Activated CD8-positive, alpha-beta T cell treated with anti-CD3 and anti-CD28 coated beads, Interleukin-2, amount 10 ng/mL, durations not matched to agents 7 days and 5 days (primary cell): ENCODE data around the gene TBC1D22A. TPM values are rescaled to one million over a fixed set of nuclear protein-coding genes. Genes with fewer than 3 reads are reported as not detected.
A peak's percentile ranks its signal among the peaks of the same experiment; 100 is the strongest.

Experiments used
- ATAC-seq: fragments of 150-1000 bp; cut with Tn5 transposase; one replicate; pipeline ENCODE4 v1.10.0; 2021; ENCODE audit warnings: moderate library complexity
- CTCF ChIA-PET: fragments of 350-600 bp; sonication (Branson Sonifier 250); formaldehyde crosslinking; loops from one replicate; lab custom pipeline; 2021; ENCODE audit warnings: antibody characterized with exemption; lab: Charles Lee
- POLR2A ChIA-PET: fragments of 350-600 bp; sonication (Branson Sonifier 250); formaldehyde crosslinking; loops from one replicate; lab custom pipeline; 2021; ENCODE audit warnings: antibody characterized with exemption; lab: Charles Lee
- DNase-seq: peaks from one replicate; pipeline ENCODE4 v3.0.0-alpha.2; 2020
- H3K27ac Mint-ChIP-seq: one replicate; pipeline ENCODE4 v1.8.0; 2021; ENCODE audit warnings: mild to moderate bottlenecking, mixed read lengths
- H3K27me3 Mint-ChIP-seq: one replicate; pipeline ENCODE4 v1.8.0; 2021; ENCODE audit warnings: low read depth, mixed read lengths
- H3K36me3 Mint-ChIP-seq: one replicate; pipeline ENCODE4 v1.8.0; 2021; ENCODE audit warnings: low read depth, mixed read lengths
- H3K4me1 Mint-ChIP-seq: one replicate; pipeline ENCODE4 v1.8.0; 2021; ENCODE audit warnings: low read depth, mixed read lengths
- H3K4me3 Mint-ChIP-seq: one replicate; pipeline ENCODE4 v1.8.0; 2021; ENCODE audit warnings: mild to moderate bottlenecking, mixed read lengths
- H3K9me3 Mint-ChIP-seq: one replicate; pipeline ENCODE4 v1.8.0; 2022; ENCODE audit warnings: mixed read lengths; ENCODE audit not compliant: insufficient read depth
- total RNA-seq, 2 experiments: library from RNA; stranded (reverse); gene quantifications; one replicate each; pipeline ENCODE4 v1.2.3, GENCODE V29; 2021

Gene TBC1D22A
- total RNA-seq, 2 experiments from 2014 or later = 34.1 to 38.7 TPM

GRCh38 chr22:46748206-46748907, 14.1 kb upstream of the TBC1D22A start:
- peak overlapping the region; percentile 98 for H3K27ac Mint-ChIP-seq
- H3K9me3 Mint-ChIP-seq = no peaks in the 10 kb centered on the region
- H3K4me3 Mint-ChIP-seq = peak overlapping the region; percentile 73
- DNase-seq (no peak), ATAC-seq (no peak)
- H3K36me3 Mint-ChIP-seq = no peaks in the 10 kb centered on the region
- CTCF ChIA-PET = interaction anchor here (0.7 to 3.2 kb wide), 9 partner anchors 9 to 412 kb away, joined by 3 to 67 read pairs (median 4); no protein-coding TSS in a partner anchor
- peaks cover 24% of the 10 kb centered on the region for H3K4me1 Mint-ChIP-seq
- POLR2A ChIA-PET = interaction anchor here (0.6 to 3.9 kb wide), 7 partner anchors 9 to 480 kb away, joined by 3 to 33 read pairs (median 5); partner anchors contain the start of genes CERK and TBC1D22A
- peaks cover 2% of the 10 kb centered on the region for H3K27me3 Mint-ChIP-seq

- no peaks in the 10 kb centered on the region for H3K9me3 Mint-ChIP-seq
- H3K27me3 Mint-ChIP-seq = peaks cover 2% of the 10 kb centered on the region
- ATAC-seq (peak; percentile 93), DNase-seq (peak; percentile 81)
- CTCF ChIA-PET = interaction anchor here (0.6 to 3.2 kb wide), 11 partner anchors 10 to 465 kb away, joined by 3 to 67 read pairs (median 3); partner anchors contain the start of gene TBC1D22A
- peak overlapping the region; percentile 98 for H3K27ac Mint-ChIP-seq
- H3K4me3 Mint-ChIP-seq = peak overlapping the region; percentile 73
- no peaks in the 10 kb centered on the region for H3K36me3 Mint-ChIP-seq
- POLR2A ChIA-PET = interaction anchor here (0.6 to 3.9 kb wide), 12 partner anchors 8 to 481 kb away, joined by 3 to 33 read pairs (median 3); partner anchors contain the start of genes CERK and TBC1D22A
- H3K4me1 Mint-ChIP-seq = peaks cover 24% of the 10 kb centered on the region
These were observed 13.4 kb upstream of the TBC1D22A start for GRCh38 chr22:46748908-46749675.

GRCh38 chr22:46749682-46750529, 12.5 kb upstream of the TBC1D22A start:
- ChIA-PET POLR2A (interaction anchor here (0.6 to 3.9 kb wide), 9 partner anchors 7 to 314 kb away, joined by 3 to 33 read pairs (median 3); partner anchors contain the start of genes CERK and TBC1D22A), CTCF (interaction anchor here (0.6 to 3.2 kb wide), 7 partner anchors 9 to 464 kb away, joined by 3 to 67 read pairs (median 5); partner anchors contain the start of gene TBC1D22A)
- H3K4me1 Mint-ChIP-seq = peaks cover 24% of the 10 kb centered on the region
- peak overlapping the region; percentile 73 for H3K4me3 Mint-ChIP-seq
- no peaks in the 10 kb centered on the region for H3K36me3 Mint-ChIP-seq
- peak overlapping the region; percentile 98 for H3K27ac Mint-ChIP-seq
- H3K9me3 Mint-ChIP-seq = no peaks in the 10 kb centered on the region
- ATAC-seq (no peak), DNase-seq (no peak)
- H3K27me3 Mint-ChIP-seq = peaks cover 2% of the 10 kb centered on the region

- no peaks in the 10 kb centered on the region for H3K36me3 Mint-ChIP-seq
- peaks cover 2% of the 10 kb centered on the region for H3K27me3 Mint-ChIP-seq
- no peak overlapping the region for H3K4me3 Mint-ChIP-seq
- DNase-seq (no peak), ATAC-seq (no peak)
- POLR2A ChIA-PET = interaction anchor here (1.1 to 3.9 kb wide), 3 partner anchors 8 to 24 kb away, joined by 3 to 33 read pairs (median 3); partner anchors contain the start of gene TBC1D22A
- peaks cover 24% of the 10 kb centered on the region for H3K4me1 Mint-ChIP-seq
- CTCF ChIA-PET = interaction anchor here (2.3 to 3.2 kb wide), 2 partner anchors 8 to 53 kb away, joined by 17 to 67 read pairs; no protein-coding TSS in a partner anchor
- peak overlapping the region; percentile 98 for H3K27ac Mint-ChIP-seq
- no peaks in the 10 kb centered on the region for H3K9me3 Mint-ChIP-seq
These were observed 12.0 kb upstream of the TBC1D22A start for GRCh38 chr22:46750530-46750800.

GRCh38 chr22:46750863-46751443, 11.5 kb upstream of the TBC1D22A start:
- CTCF ChIA-PET = interaction anchor here (1.1 to 3.2 kb wide), 2 partner anchors 8 to 10 kb away, joined by 4 to 67 read pairs; no protein-coding TSS in a partner anchor
- ATAC-seq = no peak
- POLR2A ChIA-PET = interaction anchor here (1.5 to 3.9 kb wide), 2 partner anchors 8 to 11 kb away, joined by 3 to 33 read pairs; partner anchors contain the start of gene TBC1D22A

GRCh38 chr22:46752286-46752987, 10.0 kb upstream of the TBC1D22A start:
- H3K9me3 Mint-ChIP-seq = peaks cover 7% of the 10 kb centered on the region
- DNase-seq = no peak
- H3K27ac Mint-ChIP-seq = no peak overlapping the region
- H3K4me1 Mint-ChIP-seq = peaks cover 28% of the 10 kb centered on the region
- H3K4me3 Mint-ChIP-seq = no peak overlapping the region
- CTCF ChIA-PET = no interaction called here
- H3K36me3 Mint-ChIP-seq = peaks cover 10% of the 10 kb centered on the region
- ATAC-seq = no peak
- POLR2A ChIA-PET = no interaction called here
- no peaks in the 10 kb centered on the region for H3K27me3 Mint-ChIP-seq

More at GRCh38 chr22:46750863-46751443, 11.5 kb upstream of the TBC1D22A start:
- no peak for DNase-seq
- H3K36me3 Mint-ChIP-seq = no peaks in the 10 kb centered on the region
- peaks cover 24% of the 10 kb centered on the region for H3K4me1 Mint-ChIP-seq
- peaks cover 2% of the 10 kb centered on the region for H3K27me3 Mint-ChIP-seq
- H3K9me3 Mint-ChIP-seq = no peaks in the 10 kb centered on the region
- peak overlapping the region; percentile 5 for H3K4me3 Mint-ChIP-seq
- H3K27ac Mint-ChIP-seq = peak overlapping the region; percentile 98

- POLR2A ChIA-PET = no interaction called here
- Mint-ChIP-seq H3K36me3 (peaks cover 11% of the 10 kb centered on the region), H3K27ac (no peak overlapping the region), H3K9me3 (peaks cover 7% of the 10 kb centered on the region), H3K4me3 (no peak overlapping the region), H3K4me1 (peaks cover 28% of the 10 kb centered on the region), H3K27me3 (no peaks in the 10 kb centered on the region)
- ATAC-seq = no peak
- CTCF ChIA-PET = no interaction called here
- no peak for DNase-seq
These were observed 9.5 kb upstream of the TBC1D22A start for GRCh38 chr22:46752988-46753310.

GRCh38 chr22:46753360-46753759, 9.1 kb upstream of the TBC1D22A start:
- Mint-ChIP-seq H3K27me3 (no peaks in the 10 kb centered on the region), H3K4me1 (peaks cover 29% of the 10 kb centered on the region), H3K27ac (no peak overlapping the region), H3K4me3 (no peak overlapping the region), H3K36me3 (peaks cover 11% of the 10 kb centered on the region), H3K9me3 (peaks cover 7% of the 10 kb centered on the region)
- CTCF ChIA-PET = no interaction called here
- no peak for DNase-seq
- no peak for ATAC-seq
- POLR2A ChIA-PET = interaction anchor here (1.4 kb wide), 1 partner anchor 9 kb away, joined by 3 read pairs; the partner anchor contains the start of gene TBC1D22A

GRCh38 chr22:46753761-46754109, 8.7 kb upstream of the TBC1D22A start:
- H3K36me3 Mint-ChIP-seq = peaks cover 11% of the 10 kb centered on the region
- H3K4me1 Mint-ChIP-seq = peaks cover 31% of the 10 kb centered on the region
- POLR2A ChIA-PET = interaction anchor here (1.4 kb wide), 1 partner anchor 9 kb away, joined by 3 read pairs; the partner anchor contains the start of gene TBC1D22A
- H3K4me3 Mint-ChIP-seq = no peak overlapping the region
- no peaks in the 10 kb centered on the region for H3K27me3 Mint-ChIP-seq
- H3K27ac Mint-ChIP-seq = no peak overlapping the region
- no peak for DNase-seq
- ATAC-seq = no peak
- CTCF ChIA-PET = no interaction called here
- H3K9me3 Mint-ChIP-seq = peaks cover 7% of the 10 kb centered on the region

- ATAC-seq (no peak), DNase-seq (no peak)
These were observed 8.2 kb upstream of the TBC1D22A start for GRCh38 chr22:46754110-46754799.

More at GRCh38 chr22:46754110-46754799, 8.2 kb upstream of the TBC1D22A start:
- Mint-ChIP-seq H3K27me3 (no peaks in the 10 kb centered on the region), H3K27ac (peak overlapping the region; percentile 57), H3K4me1 (peaks cover 28% of the 10 kb centered on the region), H3K36me3 (peaks cover 11% of the 10 kb centered on the region), H3K4me3 (no peak overlapping the region), H3K9me3 (peaks cover 7% of the 10 kb centered on the region)
- ChIA-PET POLR2A (interaction anchor here (1.4 kb wide), 1 partner anchor 8 kb away, joined by 3 read pairs; the partner anchor contains the start of gene TBC1D22A), CTCF (no interaction called here)
